ENCODE results near the gene LTBP1. TPM values are rescaled to one million over a fixed set of nuclear protein-coding genes. Genes with fewer than 3 reads are reported as not detected.

The LTBP1 gene
- total RNA-seq, 1 experiment from 2014 or later: 28.5 TPM

DNA sequence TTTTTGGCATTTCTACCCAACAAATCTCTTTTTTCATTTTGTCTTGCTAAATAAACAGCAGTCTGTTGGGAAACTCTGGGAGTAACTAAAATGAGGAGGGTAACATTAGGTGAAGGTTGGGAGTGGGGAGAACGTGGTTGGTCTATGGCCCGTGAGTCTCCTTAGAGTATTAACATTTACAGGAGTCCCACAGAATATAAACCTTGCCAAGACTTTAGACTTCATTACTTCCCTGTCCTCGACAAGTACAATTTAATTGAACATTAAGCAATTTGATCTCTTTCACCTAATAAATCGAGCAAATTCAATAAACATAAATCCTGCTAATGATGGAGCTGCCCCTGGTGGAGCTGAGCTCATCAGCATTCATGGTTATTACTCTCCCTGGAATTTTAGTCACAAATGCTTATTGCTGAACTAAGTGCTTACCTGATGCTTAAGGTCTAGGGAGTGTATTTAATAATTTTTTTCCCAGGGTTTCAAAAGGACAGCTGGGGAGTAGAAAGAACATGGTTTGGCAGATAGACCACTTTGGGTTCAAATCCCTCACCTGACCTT is 434.6 kb downstream of the LTBP1 start:
- no peak overlapping the region for H2BK20ac ChIP-seq (ENCODE audit: low read depth, low read length, poor library complexity, severe bottlenecking)
- H3K36me3 Mint-ChIP-seq (ENCODE audit: insufficient read depth in 1 of 3, low read depth in 3 of 3): no peaks in the 10 kb centered on the region
- H3K4me1 ChIP-seq (ENCODE audit: insufficient read depth, low read length): no peaks in the 10 kb centered on the region; the same call in 1 of the 2 replicates
- no CpG with 5 or more reads among the region's 4 CpGs for WGBS (ENCODE audit: extremely low coverage, insufficient read length, low lambda C conversion rate)
- DNase-seq: no peak
- no peak overlapping the region for H2BK5ac ChIP-seq (ENCODE audit: insufficient read length, low read length)
- no peak overlapping the region for H4K5ac ChIP-seq (ENCODE audit: insufficient read length, low read depth, low read length)
- H4K91ac ChIP-seq (ENCODE audit: insufficient read length, low read depth, low read length): no peak overlapping the region
- H3K27me3 ChIP-seq (ENCODE audit: insufficient read depth, low read length): no peaks in the 10 kb centered on the region
- H3K27ac Mint-ChIP-seq: no peak overlapping the region
- H3K79me1 ChIP-seq (ENCODE audit: insufficient read depth, low read depth, low read length, poor library complexity, severe bottlenecking): no peaks in the 10 kb centered on the region
- no peaks in the 10 kb centered on the region for H3K9me3 ChIP-seq (ENCODE audit: control insufficient read depth, low read depth, low read length)
- no peak overlapping the region for H3K4me3 Mint-ChIP-seq
- TF ChIP-seq, protein P1, sequence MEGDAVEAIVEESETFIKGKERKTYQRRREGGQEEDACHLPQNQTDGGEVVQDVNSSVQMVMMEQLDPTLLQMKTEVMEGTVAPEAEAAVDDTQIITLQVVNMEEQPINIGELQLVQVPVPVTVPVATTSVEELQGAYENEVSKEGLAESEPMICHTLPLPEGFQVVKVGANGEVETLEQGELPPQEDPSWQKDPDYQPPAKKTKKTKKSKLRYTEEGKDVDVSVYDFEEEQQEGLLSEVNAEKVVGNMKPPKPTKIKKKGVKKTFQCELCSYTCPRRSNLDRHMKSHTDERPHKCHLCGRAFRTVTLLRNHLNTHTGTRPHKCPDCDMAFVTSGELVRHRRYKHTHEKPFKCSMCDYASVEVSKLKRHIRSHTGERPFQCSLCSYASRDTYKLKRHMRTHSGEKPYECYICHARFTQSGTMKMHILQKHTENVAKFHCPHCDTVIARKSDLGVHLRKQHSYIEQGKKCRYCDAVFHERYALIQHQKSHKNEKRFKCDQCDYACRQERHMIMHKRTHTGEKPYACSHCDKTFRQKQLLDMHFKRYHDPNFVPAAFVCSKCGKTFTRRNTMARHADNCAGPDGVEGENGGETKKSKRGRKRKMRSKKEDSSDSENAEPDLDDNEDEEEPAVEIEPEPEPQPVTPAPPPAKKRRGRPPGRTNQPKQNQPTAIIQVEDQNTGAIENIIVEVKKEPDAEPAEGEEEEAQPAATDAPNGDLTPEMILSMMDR (conservative IDR thresholded peaks at IDR 0.05): no peak
- H3K18ac ChIP-seq (ENCODE audit: insufficient read length, low read depth, low read length): no peak overlapping the region
- no peak overlapping the region for H3T11ph ChIP-seq (ENCODE audit: low read length)
- H3K27ac ChIP-seq (ENCODE audit: insufficient read length, low read depth, low read length): no peak overlapping the region
- H2BK15ac ChIP-seq (ENCODE audit: low read depth, low read length): no peak overlapping the region
- H2AFZ ChIP-seq (ENCODE audit: low read length): no peak overlapping the region
- H3K79me2 ChIP-seq (ENCODE audit: insufficient read depth, low read length): no peaks in the 10 kb centered on the region
- H3K23ac ChIP-seq (ENCODE audit: insufficient read length, low read depth, low read length): no peak overlapping the region
- no peak overlapping the region for H4K8ac ChIP-seq (replicated peaks; ENCODE audit: insufficient read length, low read depth, low read length)
- H3K9me3 Mint-ChIP-seq: peaks cover 0 to 3% of the 10 kb centered on the region in 2 experiments; a peak in 1 of 5 replicates
- no peaks in the 10 kb centered on the region for H3K23me2 ChIP-seq (ENCODE audit: insufficient read length, low read depth, low read length, poor library complexity, severe bottlenecking)
- no peak overlapping the region for H2AK5ac ChIP-seq (ENCODE audit: insufficient read length, low read length)
- no peak overlapping the region for H3K4me2 ChIP-seq (ENCODE audit: insufficient read depth, insufficient read length, low read length)
- H3K27me3 Mint-ChIP-seq (ENCODE audit: low read depth): no peaks in the 10 kb centered on the region
- no peak overlapping the region for H3K14ac ChIP-seq (ENCODE audit: insufficient read depth, low read length)
- no peak overlapping the region for H2BK120ac ChIP-seq (ENCODE audit: low read depth, low read length, poor library complexity, severe bottlenecking)
- H3K9ac ChIP-seq (ENCODE audit: extremely low read depth, insufficient read length, low read length): no peak overlapping the region
- H2BK12ac ChIP-seq (ENCODE audit: insufficient read length, low read depth, low read length): no peak overlapping the region
- no peaks in the 10 kb centered on the region for H4K20me1 ChIP-seq (ENCODE audit: control insufficient read depth, insufficient read depth, insufficient read length)
- peaks cover 25 to 27% of the 10 kb centered on the region in 2 experiments for H3K4me1 Mint-ChIP-seq
- H3K56ac ChIP-seq (ENCODE audit: insufficient read length, low read depth, low read length): no peak overlapping the region
- no peak overlapping the region for H3K4ac ChIP-seq (ENCODE audit: low read depth, low read length)
